Frontal cortex (tissue), 4 donors: ENCODE data around the gene PAQR6. TPM values are rescaled to one million over a fixed set of nuclear protein-coding genes. Genes with fewer than 3 reads are reported as not detected.

Experiments used
- DNase-seq, 2 donors: peaks; one replicate each; pipeline ENCODE4 v3.0.0; 2012; ENCODE audit warnings: low spot score in 2 of 2
- FAIRE-seq: peaks from 2 replicates; lab custom pipeline; 2012; peaks lifted over from hg19 to GRCh38; lab: Jason Lieb, UNC
- total RNA-seq: library from RNA; depleted of rRNA; stranded (reverse); fragments of >200 nt; gene quantifications from one replicate; pipeline ENCODE4 v1.2.3, GENCODE V29; 2014
- donor health status: control.
- donor health status: control.
- donor health status: control.

Gene PAQR6
- total RNA-seq, 1 donor from 2014 or later = 7.7 TPM

- DNase-seq = no peak
- FAIRE-seq = no peak
Observed at GRCh38 chr1:156204686-156205085, 43.2 kb downstream of the PAQR6 start.

- no peak for FAIRE-seq
- no peak for DNase-seq
Observed at GRCh38 chr1:156203331-156203730, 44.5 kb downstream of the PAQR6 start.

- DNase-seq (no peak), FAIRE-seq (no peak)
Observed at GRCh38 chr1:156200044-156200443, 47.8 kb downstream of the PAQR6 start.

- DNase-seq = no peak
- FAIRE-seq = no peak
Observed at GRCh38 chr1:156198831-156199349, 49.0 kb downstream of the PAQR6 start.

- DNase-seq (no peak), FAIRE-seq (no peak)
Observed at GRCh38 chr1:156196445-156196844, 51.4 kb downstream of the PAQR6 start.

GRCh38 chr1:156195853-156196252 lies 52.0 kb downstream of the PAQR6 start:
- DNase-seq (no peak), FAIRE-seq (no peak)

- FAIRE-seq (no peak), DNase-seq (no peak)
Observed at GRCh38 chr1:156194300-156194652, 53.6 kb downstream of the PAQR6 start.

GRCh38 chr1:156193488-156194299 lies 54.2 kb downstream of the PAQR6 start, which contains the start of gene SLC25A44:
Gene SLC25A44 (plus strand): TSS chr1:156194104. CDS start chr1:156199848, 5,744 bp downstream.
- FAIRE-seq = peak; percentile 96
- DNase-seq = peak; percentile 78 to 90

Other genes with a start within 250 kb of the PAQR6 start
- 230 TPM for gene SSR2, start 227.1 kb downstream of the PAQR6 start, total RNA-seq
- gene UBQLN4, start 194.3 kb downstream of the PAQR6 start, total RNA-seq = 28.5 TPM
- gene LAMTOR2, start 193.3 kb downstream of the PAQR6 start, total RNA-seq = 36.3 TPM
- not detected for gene RAB25, start 186.9 kb downstream of the PAQR6 start, total RNA-seq
- 43.2 TPM for gene MEX3A, start 165.6 kb downstream of the PAQR6 start, total RNA-seq
- gene LMNA, start 133.3 kb downstream of the PAQR6 start, total RNA-seq = 14.3 TPM
- gene SEMA4A, start 94.5 kb downstream of the PAQR6 start, total RNA-seq = 22.0 TPM
- 8.6 TPM for gene SLC25A44, start 54.0 kb downstream of the PAQR6 start, total RNA-seq
- gene PMF1, start 35.0 kb downstream of the PAQR6 start, total RNA-seq = 26.5 TPM
- not detected for gene BGLAP, start 5.9 kb downstream of the PAQR6 start, total RNA-seq
- 27.3 TPM for gene SMG5, start 34.8 kb upstream of the PAQR6 start, total RNA-seq
- 0.41 TPM for gene TMEM79, start 36.3 kb upstream of the PAQR6 start, total RNA-seq
- gene GLMP, start 47.6 kb upstream of the PAQR6 start, total RNA-seq = 7.3 TPM
- gene VHLL, start 51.3 kb upstream of the PAQR6 start, total RNA-seq = 0.82 TPM
- gene CCT3, start 90.2 kb upstream of the PAQR6 start, total RNA-seq = 355 TPM
- gene TSACC, start 90.5 kb upstream of the PAQR6 start, total RNA-seq = not detected
- not detected for gene RHBG, start 121.2 kb upstream of the PAQR6 start, total RNA-seq